ENCODE results near the gene PSMB11.

DNA sequence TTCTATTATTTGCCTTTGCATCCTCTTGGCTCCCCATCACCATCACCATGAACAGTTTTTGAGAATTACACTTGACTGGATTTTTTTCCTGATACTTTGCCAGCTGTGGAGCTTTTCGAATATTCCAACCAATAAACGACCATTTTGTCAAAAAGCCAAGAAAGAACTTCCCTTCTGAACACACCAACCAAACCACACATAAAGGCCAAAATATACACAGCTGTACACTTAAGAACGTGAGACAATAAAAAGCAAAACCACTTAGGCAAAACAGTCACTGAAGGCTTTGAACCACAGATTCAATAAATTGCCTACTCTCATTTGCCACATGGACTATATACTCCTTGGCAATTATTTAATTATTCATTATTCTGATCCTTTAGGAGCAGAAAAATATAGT is 33.2 kb upstream of the PSMB11 start:
- TF ChIP-seq, protein P1, sequence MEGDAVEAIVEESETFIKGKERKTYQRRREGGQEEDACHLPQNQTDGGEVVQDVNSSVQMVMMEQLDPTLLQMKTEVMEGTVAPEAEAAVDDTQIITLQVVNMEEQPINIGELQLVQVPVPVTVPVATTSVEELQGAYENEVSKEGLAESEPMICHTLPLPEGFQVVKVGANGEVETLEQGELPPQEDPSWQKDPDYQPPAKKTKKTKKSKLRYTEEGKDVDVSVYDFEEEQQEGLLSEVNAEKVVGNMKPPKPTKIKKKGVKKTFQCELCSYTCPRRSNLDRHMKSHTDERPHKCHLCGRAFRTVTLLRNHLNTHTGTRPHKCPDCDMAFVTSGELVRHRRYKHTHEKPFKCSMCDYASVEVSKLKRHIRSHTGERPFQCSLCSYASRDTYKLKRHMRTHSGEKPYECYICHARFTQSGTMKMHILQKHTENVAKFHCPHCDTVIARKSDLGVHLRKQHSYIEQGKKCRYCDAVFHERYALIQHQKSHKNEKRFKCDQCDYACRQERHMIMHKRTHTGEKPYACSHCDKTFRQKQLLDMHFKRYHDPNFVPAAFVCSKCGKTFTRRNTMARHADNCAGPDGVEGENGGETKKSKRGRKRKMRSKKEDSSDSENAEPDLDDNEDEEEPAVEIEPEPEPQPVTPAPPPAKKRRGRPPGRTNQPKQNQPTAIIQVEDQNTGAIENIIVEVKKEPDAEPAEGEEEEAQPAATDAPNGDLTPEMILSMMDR (IDR thresholded peaks at IDR 0.05), result no peak
- TF ChIP-seq POLR2A (IDR thresholded peaks at IDR 0.05), result no peak
